Stimulated activated effector memory CD8-positive, alpha-beta T cell treated with anti-CD3 and anti-CD28 coated beads, Interleukin-12 subunit alpha, Interleukin-12 subunit beta, amount 100 ng/mL, for 72 hours (primary cell): ENCODE data around the gene GNA12.

Experiments
- ATAC-seq: fragments of 150-1000 bp; cut with Tn5 transposase; 2 replicates; pipeline ENCODE4 v1.10.0; 2021
- DNase-seq, 2 donors: peaks; one replicate each; pipeline ENCODE4 v3.0.0; 2021 to 2022; ENCODE audit warnings: low spot score in 2 of 2
- H3K27ac Mint-ChIP-seq: one replicate; pipeline ENCODE4 v1.8.0; 2022; ENCODE audit warnings: mild to moderate bottlenecking, mixed read lengths
- H3K36me3 Mint-ChIP-seq: one replicate; pipeline ENCODE4 v1.8.0; 2022; ENCODE audit warnings: mild to moderate bottlenecking, mixed read lengths
- H3K4me1 Mint-ChIP-seq: one replicate; pipeline ENCODE4 v1.8.0; 2022; ENCODE audit warnings: mixed read lengths
- H3K4me3 Mint-ChIP-seq: one replicate; pipeline ENCODE4 v1.8.0; 2022; ENCODE audit warnings: mild to moderate bottlenecking, mixed read lengths
- H3K9me3 Mint-ChIP-seq: one replicate; pipeline ENCODE4 v1.8.0; 2022; ENCODE audit warnings: mixed read lengths

GNA12 gene

GRCh38 chr7:2834748-2835441, 9.2 kb downstream of the GNA12 start:
- no peaks in the 10 kb centered on the region for H3K9me3 Mint-ChIP-seq
- H3K27ac Mint-ChIP-seq: no peak overlapping the region
- H3K36me3 Mint-ChIP-seq: peaks cover 6% of the 10 kb centered on the region
- ATAC-seq: no peak
- no peak overlapping the region for H3K4me3 Mint-ChIP-seq
- no peak for DNase-seq
- H3K4me1 Mint-ChIP-seq: peaks cover 25% of the 10 kb centered on the region

GRCh38 chr7:2833083-2833910, 10.8 kb downstream of the GNA12 start:
- H3K36me3 Mint-ChIP-seq: peaks cover 6% of the 10 kb centered on the region
- no peak for ATAC-seq
- no peaks in the 10 kb centered on the region for H3K9me3 Mint-ChIP-seq
- peaks cover 17% of the 10 kb centered on the region for H3K4me1 Mint-ChIP-seq
- no peak for DNase-seq
- no peak overlapping the region for H3K4me3 Mint-ChIP-seq
- H3K27ac Mint-ChIP-seq: no peak overlapping the region

GRCh38 chr7:2832461-2832860, 11.6 kb downstream of the GNA12 start:
- no peak for ATAC-seq
- H3K27ac Mint-ChIP-seq: no peak overlapping the region
- H3K4me3 Mint-ChIP-seq: no peak overlapping the region
- peaks cover 6% of the 10 kb centered on the region for H3K36me3 Mint-ChIP-seq
- DNase-seq: no peak
- no peaks in the 10 kb centered on the region for H3K9me3 Mint-ChIP-seq
- peaks cover 11% of the 10 kb centered on the region for H3K4me1 Mint-ChIP-seq

- Mint-ChIP-seq H3K4me3 (no peak overlapping the region), H3K27ac (no peak overlapping the region), H3K36me3 (peaks cover 6% of the 10 kb centered on the region), H3K4me1 (peaks cover 6% of the 10 kb centered on the region), H3K9me3 (no peaks in the 10 kb centered on the region)
- ATAC-seq: no peak
- no peak for DNase-seq
Measured at GRCh38 chr7:2830609-2831376, 13.3 kb downstream of the GNA12 start.

GRCh38 chr7:2829040-2829439, 15.1 kb downstream of the GNA12 start:
- ATAC-seq (no peak), DNase-seq (no peak)
- Mint-ChIP-seq H3K27ac (no peak overlapping the region), H3K4me1 (peaks cover 23% of the 10 kb centered on the region), H3K4me3 (no peak overlapping the region), H3K36me3 (peaks cover 4% of the 10 kb centered on the region), H3K9me3 (no peaks in the 10 kb centered on the region)

- H3K27ac Mint-ChIP-seq: no peak overlapping the region
- peaks cover 4% of the 10 kb centered on the region for H3K36me3 Mint-ChIP-seq
- peaks cover 33% of the 10 kb centered on the region for H3K4me1 Mint-ChIP-seq
- H3K4me3 Mint-ChIP-seq: no peak overlapping the region
- H3K9me3 Mint-ChIP-seq: no peaks in the 10 kb centered on the region
- ATAC-seq (no peak), DNase-seq (no peak)
Measured at GRCh38 chr7:2826771-2827170, 17.3 kb downstream of the GNA12 start.

GRCh38 chr7:2825559-2826227, 18.4 kb downstream of the GNA12 start:
- Mint-ChIP-seq H3K4me1 (peaks cover 43% of the 10 kb centered on the region), H3K9me3 (no peaks in the 10 kb centered on the region), H3K36me3 (peaks cover 4% of the 10 kb centered on the region), H3K27ac (no peak overlapping the region), H3K4me3 (no peak overlapping the region)
- ATAC-seq (no peak), DNase-seq (no peak)

GRCh38 chr7:2824678-2825461, 19.2 kb downstream of the GNA12 start:
- ATAC-seq (no peak), DNase-seq (no peak)
- peaks cover 46% of the 10 kb centered on the region for H3K4me1 Mint-ChIP-seq
- no peak overlapping the region for H3K27ac Mint-ChIP-seq
- peaks cover 4% of the 10 kb centered on the region for H3K36me3 Mint-ChIP-seq
- no peaks in the 10 kb centered on the region for H3K9me3 Mint-ChIP-seq
- no peak overlapping the region for H3K4me3 Mint-ChIP-seq

GRCh38 chr7:2824026-2824677, 20.0 kb downstream of the GNA12 start:
- Mint-ChIP-seq H3K4me1 (peaks cover 53% of the 10 kb centered on the region), H3K4me3 (no peak overlapping the region), H3K9me3 (no peaks in the 10 kb centered on the region), H3K36me3 (peaks cover 4% of the 10 kb centered on the region), H3K27ac (no peak overlapping the region)
- DNase-seq: no peak
- ATAC-seq: no peak

GRCh38 chr7:2823130-2823529, 21.0 kb downstream of the GNA12 start:
- peaks cover 58% of the 10 kb centered on the region for H3K4me1 Mint-ChIP-seq
- ATAC-seq (no peak), DNase-seq (no peak)
- no peak overlapping the region for H3K4me3 Mint-ChIP-seq
- peaks cover 4% of the 10 kb centered on the region for H3K36me3 Mint-ChIP-seq
- H3K9me3 Mint-ChIP-seq: no peaks in the 10 kb centered on the region
- H3K27ac Mint-ChIP-seq: no peak overlapping the region

- DNase-seq: no peak
- H3K9me3 Mint-ChIP-seq: no peaks in the 10 kb centered on the region
- peaks cover 4% of the 10 kb centered on the region for H3K36me3 Mint-ChIP-seq
- ATAC-seq: no peak
- peaks cover 58% of the 10 kb centered on the region for H3K4me1 Mint-ChIP-seq
- H3K27ac Mint-ChIP-seq: no peak overlapping the region
- H3K4me3 Mint-ChIP-seq: no peak overlapping the region
Measured at GRCh38 chr7:2821842-2822507, 22.1 kb downstream of the GNA12 start.

GRCh38 chr7:2821161-2821841, 22.8 kb downstream of the GNA12 start:
- no peak for DNase-seq
- ATAC-seq: peak; percentile 60
- no peak overlapping the region for H3K4me3 Mint-ChIP-seq
- peaks cover 53% of the 10 kb centered on the region for H3K4me1 Mint-ChIP-seq
- H3K36me3 Mint-ChIP-seq: peaks cover 4% of the 10 kb centered on the region
- no peak overlapping the region for H3K27ac Mint-ChIP-seq
- no peaks in the 10 kb centered on the region for H3K9me3 Mint-ChIP-seq

- Mint-ChIP-seq H3K4me3 (no peak overlapping the region), H3K36me3 (peaks cover 3% of the 10 kb centered on the region), H3K9me3 (no peaks in the 10 kb centered on the region), H3K27ac (no peak overlapping the region), H3K4me1 (peaks cover 55% of the 10 kb centered on the region)
- no peak for ATAC-seq
- no peak for DNase-seq
Measured at GRCh38 chr7:2820508-2820934, 23.6 kb downstream of the GNA12 start.
